HG02623 (cell line): ENCODE data around the gene PLK5.
"Not testable (repeated sequence)": the region's sequence is repeated elsewhere in the genome, so short reads cannot be mapped to it uniquely, and the experiment has no call there.

Experiments
- ATAC-seq: cut with Tn5 transposase; IDR thresholded peaks from one replicate; pipeline ENCODE4 v1.9.1; 2021; ENCODE audit warnings: moderate library complexity; ENCODE audit not compliant: unreplicated experiment

PLK5 gene

GRCh38 chr19:1507763-1508506 is 15.9 kb upstream of the PLK5 start:
- ATAC-seq = no peak

- no peak for ATAC-seq
These were observed 15.4 kb upstream of the PLK5 start for GRCh38 chr19:1508507-1508856.

- no peak for ATAC-seq
These were observed 14.1 kb upstream of the PLK5 start for GRCh38 chr19:1509602-1510441.

- no peak for ATAC-seq
These were observed 13.5 kb upstream of the PLK5 start for GRCh38 chr19:1510442-1510806.

GRCh38 chr19:1510807-1511206 is 13.1 kb upstream of the PLK5 start:
- no peak for ATAC-seq

- ATAC-seq = no peak
These were observed 12.3 kb upstream of the PLK5 start for GRCh38 chr19:1511318-1512317.

GRCh38 chr19:1512671-1513498 is 11.0 kb upstream of the PLK5 start, which contains the start of gene ADAMTSL5:
TSS of gene ADAMTSL5 (minus strand) at chr19:1513019. CDS start at chr19:1510943, 2,076 bp downstream.
- ATAC-seq = no peak

GRCh38 chr19:1513499-1514294 is 10.2 kb upstream of the PLK5 start:
- ATAC-seq = no peak

- ATAC-seq = no peak
These were observed 9.6 kb upstream of the PLK5 start for GRCh38 chr19:1514295-1514661.

- no peak for ATAC-seq
These were observed 8.7 kb upstream of the PLK5 start for GRCh38 chr19:1514986-1515721.

- no peak for ATAC-seq
These were observed 7.5 kb upstream of the PLK5 start for GRCh38 chr19:1516395-1516753.

- no peak for ATAC-seq
These were observed 5.4 kb upstream of the PLK5 start for GRCh38 chr19:1518471-1518870.

GRCh38 chr19:1519802-1520201 is 4.1 kb upstream of the PLK5 start:
- ATAC-seq = not testable (repeated sequence)

GRCh38 chr19:1520203-1520780 is 3.6 kb upstream of the PLK5 start:
- no peak for ATAC-seq

GRCh38 chr19:1521636-1522035 is 2.2 kb upstream of the PLK5 start:
- ATAC-seq = no peak

- ATAC-seq = no peak
These were observed 1.8 kb upstream of the PLK5 start for GRCh38 chr19:1522061-1522460.

- ATAC-seq = no peak
These were observed 1.0 kb upstream of the PLK5 start for GRCh38 chr19:1522838-1523237.

- no peak for ATAC-seq
These were observed 552 bp downstream of the PLK5 start for GRCh38 chr19:1524287-1524971.
